HEK293 (cell line): ENCODE measurements around the gene NUDT8.

Experiments
- CTCF ChIA-PET: fragments of 350-600 bp; formaldehyde crosslinking; extraction: SDS; loops from one replicate; lab custom pipeline; 2021; ENCODE audit warnings: antibody characterized with exemption; lab: Yijun Ruan, JAX
- POLR2A ChIA-PET: fragments of 300-600 bp; formaldehyde crosslinking; extraction: SDS; loops from one replicate; lab custom pipeline; 2020; ENCODE audit warnings: antibody characterized with exemption, inconsistent platforms; lab: Yijun Ruan, JAX
- H3K27ac ChIP-seq: fragments of 200-500 bp; sonication (Bioruptor generic); 2 replicates; pipeline ENCODE4 v1.5.1; 2014; ENCODE audit warnings: low read depth, low read length, control low read depth, inconsistent platforms; ENCODE audit errors: extremely low read depth
- H3K36me3 ChIP-seq, 2 experiments: fragments of 200-500 bp in 1 of 2; sonication (Bioruptor generic) in 1 of 2; 1 replicate in 1 of 2; 2 replicates in 1 of 2; pipeline ENCODE4 v1.5.1; 2014 to 2017; ENCODE audit warnings: inconsistent platforms in 2 of 2, low read length in 2 of 2; ENCODE audit not compliant: control insufficient read depth in 2 of 2, insufficient read depth in 1 of 2
- H3K4me1 ChIP-seq: fragments of 200-500 bp; sonication (Bioruptor generic); 2 replicates; pipeline ENCODE4 v1.5.1; 2014; ENCODE audit warnings: mild to moderate bottlenecking, low read length, inconsistent platforms; ENCODE audit not compliant: control insufficient read depth, insufficient read depth
- H3K4me3 ChIP-seq: 2 replicates; pipeline ENCODE4 v1.5.1; 2011; ENCODE audit warnings: low read depth, mild to moderate bottlenecking, control low read depth, low read length, moderate library complexity
- H3K9me3 ChIP-seq: fragments of 200-500 bp; sonication (Bioruptor generic); 2 replicates; pipeline ENCODE4 v1.5.1; 2014; ENCODE audit warnings: low read depth, low read length, inconsistent platforms; ENCODE audit not compliant: control insufficient read depth, insufficient read depth
- BCL11A ChIP-seq: fragments of 450-650 bp; formaldehyde crosslinking; IDR thresholded peaks from 2 replicates; pipeline ENCODE4 v1.5.1; 2016; ENCODE audit warnings: low read depth, missing biosample characterization, missing genetic modification characterization
- BCL11B ChIP-seq: fragments of 450-650 bp; formaldehyde crosslinking; IDR thresholded peaks from 2 replicates; pipeline ENCODE4 v1.5.1; 2016; ENCODE audit warnings: low read depth, missing biosample characterization, missing genetic modification characterization
- GFI1B ChIP-seq: fragments of 450-650 bp; formaldehyde crosslinking; IDR thresholded peaks from 2 replicates; pipeline ENCODE4 v1.5.1; 2016; ENCODE audit warnings: missing biosample characterization, missing genetic modification characterization
- GLIS2 ChIP-seq: fragments of 450-650 bp; formaldehyde crosslinking; IDR thresholded peaks from 2 replicates; pipeline ENCODE4 v1.5.1; 2016; ENCODE audit warnings: missing biosample characterization, missing genetic modification characterization
- REPIN1 ChIP-seq: fragments of 450-650 bp; formaldehyde crosslinking; IDR thresholded peaks from 2 replicates; pipeline ENCODE4 v1.5.1; 2017; ENCODE audit warnings: missing biosample characterization, missing genetic modification characterization, low read depth
- SCRT2 ChIP-seq: fragments of 450-650 bp; formaldehyde crosslinking; IDR thresholded peaks from 2 replicates; pipeline ENCODE4 v1.5.1; 2016; ENCODE audit warnings: missing biosample characterization, missing genetic modification characterization
- ZFHX2 ChIP-seq: fragments of 450-650 bp; formaldehyde crosslinking; conservative IDR thresholded peaks from 2 replicates; pipeline ENCODE4 v1.5.1; 2016; ENCODE audit warnings: missing biosample characterization, missing genetic modification characterization
- ZNF114 ChIP-seq: fragments of 450-650 bp; formaldehyde crosslinking; IDR thresholded peaks from 2 replicates; pipeline ENCODE4 v1.5.0; 2017; ENCODE audit warnings: missing biosample characterization, missing genetic modification characterization
- ZNF223 ChIP-seq: fragments of 450-650 bp; formaldehyde crosslinking; IDR thresholded peaks from 2 replicates; pipeline ENCODE4 v1.5.1; 2016; ENCODE audit warnings: missing biosample characterization, missing genetic modification characterization
- ZNF280C ChIP-seq: fragments of 450-650 bp; formaldehyde crosslinking; IDR thresholded peaks from 2 replicates; pipeline ENCODE4 v1.5.1; 2016; ENCODE audit warnings: missing biosample characterization, missing genetic modification characterization
- ZNF324 ChIP-seq: fragments of 450-650 bp; formaldehyde crosslinking; IDR thresholded peaks from 2 replicates; pipeline ENCODE4 v1.5.1; 2016; ENCODE audit warnings: missing biosample characterization, missing genetic modification characterization
- ZNF394 ChIP-seq: fragments of 450-650 bp; formaldehyde crosslinking; IDR thresholded peaks from 2 replicates; pipeline ENCODE4 v1.5.1; 2016; ENCODE audit warnings: missing biosample characterization, missing genetic modification characterization, mild to moderate bottlenecking, moderate library complexity, borderline replicate concordance
- ZNF488 ChIP-seq: fragments of 450-650 bp; formaldehyde crosslinking; IDR thresholded peaks from 2 replicates; pipeline ENCODE4 v1.5.1; 2016; ENCODE audit warnings: missing biosample characterization, missing genetic modification characterization
- ZNF560 ChIP-seq: fragments of 450-650 bp; formaldehyde crosslinking; IDR thresholded peaks from 2 replicates; pipeline ENCODE4 v1.5.1; 2017; ENCODE audit warnings: missing biosample characterization, missing genetic modification characterization, borderline replicate concordance
- ZNF571 ChIP-seq: fragments of 450-650 bp; formaldehyde crosslinking; IDR thresholded peaks from 2 replicates; pipeline ENCODE4 v1.5.0; 2017; ENCODE audit warnings: missing biosample characterization, missing genetic modification characterization
- ZNF596 ChIP-seq: fragments of 450-650 bp; IDR thresholded peaks from 2 replicates; pipeline ENCODE4 v1.5.0; 2018; ENCODE audit warnings: missing biosample characterization, mild to moderate bottlenecking, missing genetic modification characterization, moderate library complexity
- ZSCAN18 ChIP-seq: fragments of 450-650 bp; formaldehyde crosslinking; IDR thresholded peaks from 2 replicates; pipeline ENCODE4 v1.5.1; 2016; ENCODE audit warnings: missing biosample characterization, missing genetic modification characterization
- ZSCAN30 ChIP-seq: fragments of 450-650 bp; IDR thresholded peaks from 2 replicates; pipeline ENCODE4 v1.5.1; 2018; ENCODE audit warnings: missing biosample characterization, mild to moderate bottlenecking, missing genetic modification characterization, moderate library complexity
- ZSCAN4 ChIP-seq: fragments of 450-650 bp; formaldehyde crosslinking; IDR thresholded peaks from 2 replicates; pipeline ENCODE4 v1.5.1; 2017; ENCODE audit warnings: missing biosample characterization, missing genetic modification characterization
- ZSCAN5A ChIP-seq: fragments of 450-650 bp; formaldehyde crosslinking; IDR thresholded peaks from 2 replicates; pipeline ENCODE4 v1.5.1; 2016; ENCODE audit warnings: missing biosample characterization, missing genetic modification characterization

Gene NUDT8

GRCh38 chr11:67611704-67612587 is 17.8 kb downstream of the NUDT8 start:
- ChIA-PET POLR2A (interaction anchor here (0.6 kb wide), 1 partner anchor 18 kb away, joined by 3 read pairs; no protein-coding TSS in a partner anchor), CTCF (no interaction called here)
- TF ChIP-seq ZSCAN5A (tag by site-specific recombination) (no peak), ZFHX2 (tag by site-specific recombination) (no peak), ZNF596 (tag by site-specific recombination) (no peak), REPIN1 (tag by site-specific recombination) (no peak), ZNF560 (no peak), ZNF394 (tag by site-specific recombination) (no peak), GLIS2 (tag by site-specific recombination) (no peak), ZSCAN18 (tag by site-specific recombination) (no peak), ZSCAN30 (tag by site-specific recombination) (no peak), ZNF223 (tag by site-specific recombination) (no peak), BCL11B (tag by site-specific recombination) (no peak), ZNF324 (tag by site-specific recombination) (no peak), ZSCAN4 (no peak), SCRT2 (tag by site-specific recombination) (no peak), GFI1B (tag by site-specific recombination) (no peak), ZNF488 (tag by site-specific recombination) (no peak), ZNF114 (tag by site-specific recombination) (no peak), ZNF571 (no peak), BCL11A (tag by site-specific recombination) (no peak), ZNF280C (tag by site-specific recombination) (no peak)
- Histone ChIP-seq H3K9me3 (no peaks in the 10 kb centered on the region), H3K36me3 (peaks cover 0 to 52% of the 10 kb centered on the region in 2 experiments; a peak in 1 of 3 replicates), H3K27ac (no peak overlapping the region), H3K4me1 (no peaks in the 10 kb centered on the region), H3K4me3 (no peak overlapping the region)
